GM21390 (cell line): ENCODE results near the gene PIPOX.

Source experiments
- ATAC-seq: cut with Tn5 transposase; IDR thresholded peaks from one replicate; pipeline ENCODE4 v1.9.1; 2021; ENCODE audit not compliant: unreplicated experiment

Gene PIPOX

GRCh38 chr17:29094101-29094708, 51.3 kb downstream of the PIPOX start:
- ATAC-seq, result no peak

- no peak for ATAC-seq
These were observed 52.5 kb downstream of the PIPOX start for GRCh38 chr17:29095439-29095838.

DNA sequence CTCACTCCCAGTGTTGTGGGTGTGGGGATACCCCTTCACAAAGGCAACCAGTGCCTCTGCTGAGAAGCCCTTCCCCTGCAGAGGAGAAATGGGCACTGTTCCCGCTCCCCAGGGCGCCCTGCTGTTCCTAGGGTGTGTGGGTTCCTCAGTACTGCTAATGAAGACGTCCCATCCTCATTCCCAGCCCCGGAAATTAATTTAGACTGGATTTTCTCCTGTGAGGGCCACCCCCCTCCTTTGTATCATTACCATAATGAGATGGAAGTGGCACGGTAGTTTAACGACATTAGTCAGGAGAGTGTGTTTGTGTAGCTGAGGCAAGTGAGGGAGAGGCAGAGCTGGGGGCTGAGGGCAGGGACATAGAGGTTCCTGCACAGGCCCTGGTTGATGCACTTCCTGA, 53.2 kb downstream of the PIPOX start:
- ATAC-seq, result no peak

- no peak for ATAC-seq
These were observed 56.6 kb downstream of the PIPOX start for GRCh38 chr17:29099527-29099926.

DNA sequence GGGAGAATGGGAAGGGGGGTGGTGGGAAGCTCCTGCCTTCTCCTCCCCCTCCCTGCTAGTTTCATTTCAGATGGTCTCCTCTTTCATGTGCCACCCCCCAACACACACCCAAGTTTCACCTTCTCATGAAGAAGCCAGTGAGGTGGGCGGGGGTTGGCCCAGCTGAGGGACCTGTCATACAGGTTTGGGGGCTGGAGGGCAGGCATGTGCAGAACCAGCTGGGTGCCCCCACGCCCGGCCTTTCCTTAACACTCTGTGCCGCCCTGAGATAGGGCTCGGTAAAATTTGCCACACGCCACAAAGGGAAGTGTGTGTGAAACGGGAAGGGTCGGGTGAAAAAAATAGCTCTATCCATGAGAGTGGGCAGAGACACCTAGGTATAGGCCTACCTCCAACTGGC, 57.4 kb downstream of the PIPOX start:
- no peak for ATAC-seq

- no peak for ATAC-seq
These were observed 59.1 kb downstream of the PIPOX start for GRCh38 chr17:29102046-29102445.

DNA sequence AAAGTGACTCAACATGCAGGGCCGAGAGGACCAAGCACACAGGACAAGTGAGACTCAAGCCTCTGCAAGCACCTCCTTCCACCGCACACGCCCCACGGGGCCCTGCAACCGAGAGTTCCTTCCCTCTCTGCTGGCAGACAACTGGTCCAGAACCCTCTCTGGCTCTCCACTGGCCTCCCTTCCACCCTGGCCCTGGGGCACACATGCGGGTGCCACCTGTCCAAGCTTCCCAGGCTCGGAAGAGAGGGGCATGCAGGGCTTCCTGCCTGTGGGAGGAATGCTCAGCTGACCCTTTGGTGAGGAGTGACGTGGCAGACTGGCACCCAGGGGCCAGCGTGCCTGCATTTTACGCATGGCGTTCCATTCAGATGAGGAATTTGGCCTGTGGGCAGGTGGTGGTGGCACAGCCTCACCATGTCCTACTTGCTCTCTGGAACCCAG, 59.8 kb downstream of the PIPOX start:
- ATAC-seq, result no peak

DNA sequence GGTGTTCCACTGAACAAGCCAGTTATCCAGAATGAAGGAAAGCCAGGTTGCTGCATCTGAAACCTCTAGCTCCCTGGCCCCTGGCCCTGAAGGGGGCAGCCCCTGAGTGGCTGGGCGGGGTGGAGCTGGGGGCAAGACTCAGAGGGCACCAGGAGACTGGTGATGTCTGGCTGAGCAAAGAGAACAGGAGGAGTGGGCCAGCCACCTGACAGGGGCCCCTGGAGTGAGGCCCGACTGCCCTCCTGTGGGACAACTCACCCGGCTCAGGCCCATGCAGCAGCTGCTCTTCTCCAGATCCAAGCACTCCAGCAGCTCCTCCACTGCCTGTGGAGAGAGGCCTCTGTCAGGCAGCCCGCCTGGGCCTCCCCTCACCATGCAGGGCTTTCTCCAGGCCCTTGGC, 60.4 kb downstream of the PIPOX start:
- ATAC-seq, result no peak
